Panc1 (cell line): ENCODE results near the gene COPB2. TPM values are rescaled to one million over a fixed set of nuclear protein-coding genes. Genes with fewer than 3 reads are reported as not detected.

Experiments
- ATAC-seq: fragments of 200-7000 bp; cut with Tn5 transposase; 2 replicates; pipeline ENCODE4 v1.9.1; 2020; ENCODE audit warnings: mild to moderate bottlenecking, moderate library complexity
- BruUV-seq: library from RNA; stranded (reverse); fragments of 400-500 nt; replicated peaks from 2 replicates; lab custom pipeline; 2021; lab: Mats Ljungman, UMichigan
- CTCF ChIA-PET: fragments of 300-600 bp; sonication (Branson Sonifier 250); formaldehyde crosslinking; loops from one replicate; lab custom pipeline; 2022; ENCODE audit warnings: antibody characterized with exemption; lab: Charles Lee
- POLR2A ChIA-PET: fragments of 300-600 bp; sonication (Branson Sonifier 250); formaldehyde crosslinking; loops from one replicate; lab custom pipeline; 2022; ENCODE audit warnings: antibody characterized with exemption; lab: Charles Lee
- DNase-seq: peaks from one replicate; pipeline ENCODE4 v3.0.0-alpha.2; 2010; ENCODE audit warnings: low read depth, low spot score
- H3K27ac ChIP-seq: 2 replicates; pipeline ENCODE4 v1.5.1; 2011; ENCODE audit warnings: mild to moderate bottlenecking, low read length, inconsistent platforms
- H3K27me3 ChIP-seq: fragments of 200-500 bp; sonication (Bioruptor generic); 2 replicates; pipeline ENCODE4 v1.6.0; 2014; ENCODE audit warnings: low read length, inconsistent platforms; ENCODE audit not compliant: control insufficient read depth, insufficient read depth
- H3K36me3 ChIP-seq: fragments of 200-500 bp; sonication (Bioruptor generic); 2 replicates; pipeline ENCODE4 v1.5.1; 2014; ENCODE audit warnings: inconsistent platforms, mild to moderate bottlenecking, low read length, moderate library complexity; ENCODE audit not compliant: control insufficient read depth, insufficient read depth
- H3K4me1 ChIP-seq: 2 replicates; pipeline ENCODE4 v1.5.1; 2011; ENCODE audit warnings: inconsistent platforms, mild to moderate bottlenecking, low read length, moderate library complexity; ENCODE audit not compliant: control insufficient read depth, insufficient read depth
- H3K4me3 ChIP-seq, 2 experiments: 2 replicates each; pipeline ENCODE4 v1.5.1; 2011 to 2012; ENCODE audit warnings: low read depth in 2 of 2, low read length in 2 of 2, mild to moderate bottlenecking in 2 of 2, inconsistent platforms in 1 of 2, moderate library complexity in 1 of 2
- H3K9me3 ChIP-seq: fragments of 200-500 bp; sonication (Bioruptor generic); 2 replicates; pipeline ENCODE4 v1.5.1; 2014; ENCODE audit warnings: low read depth, mild to moderate bottlenecking, inconsistent platforms, low read length, moderate library complexity; ENCODE audit not compliant: control insufficient read depth, insufficient read depth
- POLR2AphosphoS5 ChIP-seq: IDR thresholded peaks from 2 replicates; pipeline ENCODE4 v1.6.1; 2012; ENCODE audit warnings: mild to moderate bottlenecking, low read depth, low read length, moderate library complexity
- SIN3A ChIP-seq: IDR thresholded peaks from 2 replicates; pipeline ENCODE4 v1.6.1; 2012; ENCODE audit warnings: low read depth, mild to moderate bottlenecking, low read length, moderate library complexity, borderline replicate concordance; ENCODE audit not compliant: insufficient read depth
- TCF7L2 ChIP-seq: IDR thresholded peaks from 2 replicates; pipeline ENCODE4 v1.6.1; 2011; ENCODE audit warnings: mild to moderate bottlenecking, low read depth, low read length, inconsistent platforms
- in situ Hi-C: cut with HindIII; loops from 2 replicates; pipeline ENCODE4 v1.10.0; 2016; ENCODE audit warnings: low sequenced_read_pairs, low pct_unique_long_range_greater_than_20kb
- intact Hi-C: fragments of 100-400 bp; cut with micrococcal nuclease; formaldehyde crosslinking; loops from one replicate; pipeline ENCODE4 v1.10.0; 2022; ENCODE audit not compliant: unreplicated experiment
- total RNA-seq: library from RNA; stranded (reverse); gene quantifications from one replicate; pipeline ENCODE4 v1.2.1, GENCODE V29; 2021; ENCODE audit not compliant: unreplicated experiment
- TF ChIP-seq, protein P1 (sequence below): fragments of 450-650 bp; IDR thresholded peaks from 2 replicates; pipeline ENCODE4 v1.5.1; 2017; ENCODE audit warnings: mild to moderate bottlenecking
- TF ChIP-seq, protein P2 (sequence below), 2 experiments: IDR thresholded peaks; 2 replicates each; pipeline ENCODE4 v1.6.1; 2011 to 2012; ENCODE audit warnings: low read depth in 2 of 2, control low read depth in 1 of 2, low read length in 1 of 2, mild to moderate bottlenecking in 1 of 2, moderate library complexity in 1 of 2; ENCODE audit not compliant: insufficient read depth in 1 of 2

The COPB2 gene
- total RNA-seq, 1 experiment from 2014 or later: 150 TPM

DNA sequence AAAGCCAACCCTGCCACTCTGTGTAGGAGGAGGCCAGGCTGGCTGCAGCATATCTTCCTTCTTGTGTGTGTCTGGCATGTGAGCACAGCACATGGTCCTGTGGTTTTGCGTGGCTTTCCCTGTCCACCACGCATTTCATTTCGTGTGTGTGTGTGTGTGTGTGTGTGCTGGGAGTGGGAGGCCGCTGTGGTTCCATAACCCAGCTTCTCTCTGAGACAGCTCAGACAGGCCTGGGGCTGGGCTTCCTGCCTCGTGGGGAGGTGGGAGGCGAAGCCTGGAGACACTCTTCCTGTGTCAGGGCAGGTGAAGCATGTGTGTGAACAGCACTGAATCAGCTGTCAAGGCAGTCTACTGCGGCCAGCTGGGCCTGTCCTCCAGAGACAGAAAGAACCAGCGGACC is 61.6 kb downstream of the COPB2 start:
- no TSS peak for BruUV-seq
- Histone ChIP-seq H3K4me1 (peaks cover 7% of the 10 kb centered on the region), H3K27me3 (no peaks in the 10 kb centered on the region; the same call in 1 of the 2 replicates), H3K27ac (peak overlapping the region; percentile 55; the same call in 1 of the 2 replicates), H3K4me3 (no peak overlapping the region), H3K9me3 (no peaks in the 10 kb centered on the region), H3K36me3 (no peaks in the 10 kb centered on the region)
- CTCF ChIA-PET: no interaction called here
- no peak for DNase-seq
- intact Hi-C loops: loop anchor here (2.0 kb wide), 1 partner anchor 215 kb away; no protein-coding TSS in a partner anchor
- TF ChIP-seq SIN3A (no peak), POLR2AphosphoS5 (no peak), TCF7L2 (no peak)
- TF ChIP-seq, protein P1, sequence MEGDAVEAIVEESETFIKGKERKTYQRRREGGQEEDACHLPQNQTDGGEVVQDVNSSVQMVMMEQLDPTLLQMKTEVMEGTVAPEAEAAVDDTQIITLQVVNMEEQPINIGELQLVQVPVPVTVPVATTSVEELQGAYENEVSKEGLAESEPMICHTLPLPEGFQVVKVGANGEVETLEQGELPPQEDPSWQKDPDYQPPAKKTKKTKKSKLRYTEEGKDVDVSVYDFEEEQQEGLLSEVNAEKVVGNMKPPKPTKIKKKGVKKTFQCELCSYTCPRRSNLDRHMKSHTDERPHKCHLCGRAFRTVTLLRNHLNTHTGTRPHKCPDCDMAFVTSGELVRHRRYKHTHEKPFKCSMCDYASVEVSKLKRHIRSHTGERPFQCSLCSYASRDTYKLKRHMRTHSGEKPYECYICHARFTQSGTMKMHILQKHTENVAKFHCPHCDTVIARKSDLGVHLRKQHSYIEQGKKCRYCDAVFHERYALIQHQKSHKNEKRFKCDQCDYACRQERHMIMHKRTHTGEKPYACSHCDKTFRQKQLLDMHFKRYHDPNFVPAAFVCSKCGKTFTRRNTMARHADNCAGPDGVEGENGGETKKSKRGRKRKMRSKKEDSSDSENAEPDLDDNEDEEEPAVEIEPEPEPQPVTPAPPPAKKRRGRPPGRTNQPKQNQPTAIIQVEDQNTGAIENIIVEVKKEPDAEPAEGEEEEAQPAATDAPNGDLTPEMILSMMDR: no peak
- TF ChIP-seq, protein P2, sequence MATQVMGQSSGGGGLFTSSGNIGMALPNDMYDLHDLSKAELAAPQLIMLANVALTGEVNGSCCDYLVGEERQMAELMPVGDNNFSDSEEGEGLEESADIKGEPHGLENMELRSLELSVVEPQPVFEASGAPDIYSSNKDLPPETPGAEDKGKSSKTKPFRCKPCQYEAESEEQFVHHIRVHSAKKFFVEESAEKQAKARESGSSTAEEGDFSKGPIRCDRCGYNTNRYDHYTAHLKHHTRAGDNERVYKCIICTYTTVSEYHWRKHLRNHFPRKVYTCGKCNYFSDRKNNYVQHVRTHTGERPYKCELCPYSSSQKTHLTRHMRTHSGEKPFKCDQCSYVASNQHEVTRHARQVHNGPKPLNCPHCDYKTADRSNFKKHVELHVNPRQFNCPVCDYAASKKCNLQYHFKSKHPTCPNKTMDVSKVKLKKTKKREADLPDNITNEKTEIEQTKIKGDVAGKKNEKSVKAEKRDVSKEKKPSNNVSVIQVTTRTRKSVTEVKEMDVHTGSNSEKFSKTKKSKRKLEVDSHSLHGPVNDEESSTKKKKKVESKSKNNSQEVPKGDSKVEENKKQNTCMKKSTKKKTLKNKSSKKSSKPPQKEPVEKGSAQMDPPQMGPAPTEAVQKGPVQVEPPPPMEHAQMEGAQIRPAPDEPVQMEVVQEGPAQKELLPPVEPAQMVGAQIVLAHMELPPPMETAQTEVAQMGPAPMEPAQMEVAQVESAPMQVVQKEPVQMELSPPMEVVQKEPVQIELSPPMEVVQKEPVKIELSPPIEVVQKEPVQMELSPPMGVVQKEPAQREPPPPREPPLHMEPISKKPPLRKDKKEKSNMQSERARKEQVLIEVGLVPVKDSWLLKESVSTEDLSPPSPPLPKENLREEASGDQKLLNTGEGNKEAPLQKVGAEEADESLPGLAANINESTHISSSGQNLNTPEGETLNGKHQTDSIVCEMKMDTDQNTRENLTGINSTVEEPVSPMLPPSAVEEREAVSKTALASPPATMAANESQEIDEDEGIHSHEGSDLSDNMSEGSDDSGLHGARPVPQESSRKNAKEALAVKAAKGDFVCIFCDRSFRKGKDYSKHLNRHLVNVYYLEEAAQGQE (IDR thresholded peaks at IDR 0.05; ENCODE audit: insufficient read depth in 1 of 2, low read depth in 2 of 2, low read length in 1 of 2): no peak
- in situ Hi-C loops: no loop called here
- ATAC-seq: no peak
- POLR2A ChIA-PET: no interaction called here

DNA sequence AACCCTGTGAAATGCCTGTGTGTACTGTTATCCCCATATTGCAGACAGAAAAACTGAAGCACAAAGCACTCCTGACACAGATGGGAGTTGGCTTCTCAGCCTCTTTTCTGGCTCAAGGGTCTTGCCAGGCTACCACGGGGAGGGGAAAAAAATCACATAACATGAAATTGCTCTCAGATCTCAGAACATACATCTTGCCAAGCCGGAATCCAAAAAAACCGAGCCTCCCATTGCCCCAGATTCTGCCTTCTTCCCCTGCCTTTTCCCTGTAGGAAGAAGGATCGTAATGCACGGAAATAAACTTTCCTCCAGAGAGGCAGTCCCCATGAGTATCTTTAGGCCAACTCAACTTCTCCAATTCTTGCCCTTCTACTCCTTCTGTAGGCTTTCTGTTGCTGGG is 62.2 kb downstream of the COPB2 start:
- intact Hi-C loops: no loop called here
- ATAC-seq (no peak), DNase-seq (no peak)
- ChIA-PET CTCF (no interaction called here), POLR2A (interaction anchor here (0.6 kb wide), 1 partner anchor 373 kb away, joined by 4 read pairs; no protein-coding TSS in a partner anchor)
- TF ChIP-seq, protein P2 (IDR thresholded peaks at IDR 0.05; ENCODE audit: insufficient read depth in 1 of 2, low read depth in 2 of 2, low read length in 1 of 2): no peak
- TF ChIP-seq TCF7L2 (no peak), SIN3A (no peak), POLR2AphosphoS5 (no peak)
- TF ChIP-seq, protein P1: no peak
- H3K4me3 ChIP-seq: no peak overlapping the region
- H3K4me1 ChIP-seq: peaks cover 7% of the 10 kb centered on the region
- BruUV-seq: no TSS peak
- H3K27ac ChIP-seq: peak overlapping the region; percentile 55
- H3K27me3 ChIP-seq: no peaks in the 10 kb centered on the region; the same call in 1 of the 2 replicates
- no peaks in the 10 kb centered on the region for H3K36me3 ChIP-seq
- H3K9me3 ChIP-seq: no peaks in the 10 kb centered on the region
- in situ Hi-C loops: no loop called here
